Spleen (tissue), 11 donors: ENCODE measurements around the gene C17orf58. TPM values are rescaled to one million over a fixed set of nuclear protein-coding genes. Genes with fewer than 3 reads are reported as not detected.

ENCODE experiments used
- DNase-seq: peaks from one replicate; pipeline ENCODE4 v3.0.0-alpha.2; 2020
- H3K27ac ChIP-seq, 8 donors: fragments of 200-600 bp; sonication (generic) in 7 of 8; 1 replicate in 4 of 8; 2 replicates in 4 of 8; pipeline versions ENCODE4 v1.5.0 to v1.8.0; 2016 to 2021; ENCODE audit warnings: inconsistent platforms in 4 of 8, mild to moderate bottlenecking in 4 of 8, moderate library complexity in 1 of 8
- H3K27me3 ChIP-seq, 7 donors: fragments of 200-600 bp; sonication (generic) in 6 of 7; replicated peaks in 1 of 7; 1 replicate in 4 of 7; 2 replicates in 3 of 7; pipeline versions ENCODE4 v1.5.0 to v1.8.0; 2016 to 2021; ENCODE audit warnings: inconsistent platforms in 3 of 7, mild to moderate bottlenecking in 1 of 7
- H3K36me3 ChIP-seq, 6 donors: fragments of 200-600 bp; sonication (generic) in 5 of 6; 1 replicate in 4 of 6; 2 replicates in 2 of 6; pipeline versions ENCODE4 v1.5.0 to v1.8.0; 2016 to 2021; ENCODE audit warnings: inconsistent platforms in 2 of 6
- H3K4me1 ChIP-seq, 6 donors: fragments of 200-600 bp; sonication (generic) in 5 of 6; 1 replicate in 3 of 6; 2 replicates in 3 of 6; pipeline versions ENCODE4 v1.5.0 to v1.8.0; 2016 to 2021; ENCODE audit warnings: inconsistent platforms in 3 of 6
- H3K4me3 ChIP-seq, 8 donors: fragments of 200-600 bp; sonication (generic) in 7 of 8; 1 replicate in 4 of 8; 2 replicates in 4 of 8; pipeline versions ENCODE4 v1.5.0 to v1.8.0; 2016 to 2021; ENCODE audit warnings: inconsistent platforms in 4 of 8, mild to moderate bottlenecking in 4 of 8, moderate library complexity in 2 of 8
- H3K9me3 ChIP-seq, 8 donors: fragments of 200-600 bp; sonication (generic) in 7 of 8; 1 replicate in 4 of 8; 2 replicates in 4 of 8; pipeline versions ENCODE4 v1.5.0 to v1.8.0; 2016 to 2021; ENCODE audit warnings: inconsistent platforms in 4 of 8
- CTCF ChIP-seq, 11 experiments: fragments of 200-600 bp in 7 of 11; fragments of 450-650 bp in 4 of 11; sonication (generic) in 4 of 11; IDR thresholded peaks in 8 of 11; conservative IDR thresholded peaks in 3 of 11; 1 replicate in 7 of 11; 2 replicates in 4 of 11; pipeline versions ENCODE4 v1.4.0 to v1.8.0; 2016 to 2021; ENCODE audit warnings: antibody characterized with exemption in 11 of 11, inconsistent platforms in 4 of 11, mild to moderate bottlenecking in 1 of 11
- POLR2A ChIP-seq, 3 donors: fragments of 450-650 bp; IDR thresholded peaks; one replicate each; pipeline ENCODE4 v1.5.1; 2017; ENCODE audit warnings: antibody characterized with exemption in 3 of 3, mild to moderate bottlenecking in 1 of 3
- POLR2AphosphoS5 ChIP-seq, 3 donors: sonication (generic); formaldehyde crosslinking; IDR thresholded peaks; one replicate each; pipeline ENCODE4 v1.5.1; 2017; ENCODE audit warnings: antibody characterized with exemption in 3 of 3
- WGBS, 5 donors: extraction: QIAGEN DNeasy Blood & Tissue Kit in 3 of 5; methylation state at CpG; one replicate each; pipeline versions ENCODE4 v1.1.5 to v1.1.7; 2013 to 2018; 5-methylcytosine and 5-hydroxymethylcytosine counted together
- intact Hi-C: fragments of 100-400 bp; cut with DNase I; formaldehyde crosslinking; loops from one replicate; pipeline ENCODE4 v1.15.0; 2023; ENCODE audit warnings: low total_unique reads
- polyA plus RNA-seq, 3 donors: library from polyadenylated mRNA; stranded (reverse); fragments of 200-250 nt; gene quantifications; one replicate each; pipeline ENCODE4 v1.2.1, GENCODE V29; 2013
- total RNA-seq, 7 donors: library from RNA; depleted of rRNA in 3 of 7; stranded (reverse); fragments of >200 nt in 3 of 7; fragmentation: NEBNext Ultra II Directional in 4 of 7; extraction: Animal tissue kit (Norgen Biotek cat#: 25700) in 4 of 7; gene quantifications; one replicate each; pipeline versions ENCODE4 v1.1.0 to v1.2.1, GENCODE V29; 2016 to 2021
- donor health status: healthy with polysubstance abuse.
- donor health status: DM: no; HTN: no; CAD: no; lungs with moderate emphysema.
- donor health status: DM: no; HTN: no; CAD: no.
- donor health status: Bipolar disorder and iron deficiency.
- donor health status: healthy.
- donor health status: DM: no; HTN: no; CAD: no.
- donor health status: DM: yes; HTN: yes; CAD: no.

C17orf58 gene
- total and polyA plus RNA-seq, 10 donors, result 2.5 to 9.3 (median 6.6) TPM

GRCh38 chr17:67999291-67999911 is 3.1 kb upstream of the C17orf58 start:
- WGBS, 5 donors, result 91 to 100% (median 97%) methylated on average over 3 of the region's 3 CpGs
- Histone ChIP-seq H3K27me3 (peaks cover 0 to 26% (median 0%) of the 10 kb centered on the region in 7 donors), H3K36me3 (no peaks in the 10 kb centered on the region), H3K4me1 (peaks cover 8 to 25% (median 23%) of the 10 kb centered on the region in 6 donors), H3K27ac (no peak overlapping the region), H3K9me3 (no peaks in the 10 kb centered on the region), H3K4me3 (no peak overlapping the region)
- TF ChIP-seq POLR2AphosphoS5 (IDR thresholded peaks at IDR 0.05) (no peak), POLR2A (IDR thresholded peaks at IDR 0.05) (no peak), CTCF (IDR thresholded peaks at IDR 0.05 in 8 of 11, conservative IDR thresholded peaks at IDR 0.05 in 3 of 11) (no peak)
- intact Hi-C loops, result no loop called here
- no peak for DNase-seq

GRCh38 chr17:67998466-67998865 is 2.2 kb upstream of the C17orf58 start:
- Histone ChIP-seq H3K4me3 (no peak overlapping the region), H3K27ac (no peak overlapping the region), H3K9me3 (no peaks in the 10 kb centered on the region), H3K27me3 (peaks cover 0 to 26% (median 0%) of the 10 kb centered on the region in 7 donors), H3K36me3 (no peaks in the 10 kb centered on the region), H3K4me1 (peaks cover 8 to 31% (median 28%) of the 10 kb centered on the region in 6 donors)
- 84 to 92% (median 87%) methylated on average over 2 of the region's 2 CpGs for WGBS, 5 donors
- intact Hi-C loops, result no loop called here
- TF ChIP-seq POLR2AphosphoS5 (IDR thresholded peaks at IDR 0.05), result no peak
- no peak for TF ChIP-seq CTCF (IDR thresholded peaks at IDR 0.05 in 8 of 11, conservative IDR thresholded peaks at IDR 0.05 in 3 of 11)
- no peak for TF ChIP-seq POLR2A (IDR thresholded peaks at IDR 0.05)
- no peak for DNase-seq

GRCh38 chr17:67995570-67996263 is 552 bp downstream of the C17orf58 start:
- H3K27me3 ChIP-seq, result peaks cover 0 to 26% (median 0%) of the 10 kb centered on the region in 7 donors
- H3K4me3 ChIP-seq, result peak overlapping the region; percentile 37 to 92 (median 50)
- DNase-seq, result peak; percentile 83
- intact Hi-C loops, result no loop called here
- peak overlapping the region in 7 of 8 donors; percentile 3 to 29 (median 16) for H3K27ac ChIP-seq
- H3K9me3 ChIP-seq, result no peaks in the 10 kb centered on the region
- TF ChIP-seq POLR2AphosphoS5 (IDR thresholded peaks at IDR 0.05) (peak in 1 of 3 donors; percentile 19), CTCF (IDR thresholded peaks at IDR 0.05 in 8 of 11, conservative IDR thresholded peaks at IDR 0.05 in 3 of 11) (no peak), POLR2A (IDR thresholded peaks at IDR 0.05) (no peak)
- H3K36me3 ChIP-seq, result no peaks in the 10 kb centered on the region
- peaks cover 12 to 44% (median 38%) of the 10 kb centered on the region in 6 donors for H3K4me1 ChIP-seq
- 0 to 2% (median 1%) methylated on average over 31 to 43 of the region's 43 CpGs for WGBS, 5 donors
